Nephron progenitor cell (in vitro differentiated cells): ENCODE results near the gene HOXC13.

Source experiments
- DNase-seq: peaks from one replicate; pipeline ENCODE4 v3.0.0; 2021
- H3K27ac Mint-ChIP-seq: 2 replicates; pipeline ENCODE4 v1.8.0; 2021; ENCODE audit warnings: mild to moderate bottlenecking, moderate library complexity, mixed read lengths
- H3K27me3 Mint-ChIP-seq: 2 replicates; pipeline ENCODE4 v1.8.0; 2021; ENCODE audit warnings: mild to moderate bottlenecking, low read depth, mixed read lengths; ENCODE audit not compliant: poor library complexity
- H3K36me3 Mint-ChIP-seq: 2 replicates; pipeline ENCODE4 v1.8.0; 2021; ENCODE audit warnings: low read depth, mixed read lengths
- H3K4me1 Mint-ChIP-seq: 2 replicates; pipeline ENCODE4 v1.8.0; 2021; ENCODE audit warnings: mixed read lengths
- H3K4me3 Mint-ChIP-seq: 2 replicates; pipeline ENCODE4 v1.8.0; 2021; ENCODE audit warnings: mild to moderate bottlenecking, moderate library complexity, mixed read lengths
- H3K9me3 Mint-ChIP-seq: 2 replicates; pipeline ENCODE4 v1.8.0; 2021; ENCODE audit warnings: mild to moderate bottlenecking, moderate library complexity, mixed read lengths
- CTCF ChIP-seq: fragments of 200-600 bp; sonication (generic); IDR thresholded peaks from 2 replicates; pipeline ENCODE4 v1.5.0; 2021; ENCODE audit warnings: antibody characterized with exemption

The HOXC13 gene

GRCh38 chr12:53985692-53985993, 47.0 kb downstream of the HOXC13 start:
- Mint-ChIP-seq H3K4me3 (peak overlapping the region; percentile 98), H3K27me3 (peaks cover 48% of the 10 kb centered on the region), H3K4me1 (peaks cover 78% of the 10 kb centered on the region), H3K36me3 (peaks cover 44% of the 10 kb centered on the region), H3K9me3 (no peaks in the 10 kb centered on the region), H3K27ac (peak overlapping the region; percentile 96)
- no peak for TF ChIP-seq CTCF
- no peak for DNase-seq

DNA sequence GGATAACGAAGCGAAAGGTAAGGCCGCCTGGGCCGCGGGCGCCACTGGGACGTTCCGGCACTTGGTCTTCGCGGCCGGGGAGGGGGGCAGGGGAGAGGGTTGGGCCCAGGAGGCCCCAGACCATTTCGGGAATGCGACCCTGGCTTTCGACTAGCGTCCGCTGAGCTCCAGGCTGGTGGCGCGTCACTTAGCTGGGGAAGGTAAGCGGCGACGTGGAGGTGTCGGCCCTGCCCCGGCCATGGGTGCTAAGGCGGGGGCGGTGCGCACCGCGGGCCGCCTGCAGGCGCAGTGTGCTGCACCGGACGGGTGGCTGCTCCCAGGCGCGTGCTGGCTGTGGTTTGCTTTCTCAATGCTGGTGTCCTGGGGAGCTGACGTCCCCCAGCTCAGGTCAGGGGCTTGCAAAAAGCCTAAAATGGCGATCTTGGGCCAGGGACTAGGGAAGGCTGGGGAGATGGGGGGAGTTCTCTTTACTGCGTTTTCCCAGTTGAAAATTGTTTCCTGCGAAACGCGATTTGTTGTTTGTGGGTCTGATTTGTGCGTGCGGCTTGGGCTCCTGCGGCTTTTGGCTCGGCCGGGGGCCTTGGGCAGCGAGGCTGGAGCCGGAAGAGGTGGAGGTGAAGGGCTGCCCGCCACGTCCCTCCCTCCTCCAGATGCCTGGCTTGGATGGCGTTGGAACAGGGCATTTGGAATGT, 47.5 kb downstream of the HOXC13 start:
- peaks cover 49% of the 10 kb centered on the region for H3K36me3 Mint-ChIP-seq
- peak overlapping the region; percentile 96 for H3K27ac Mint-ChIP-seq
- H3K4me3 Mint-ChIP-seq, result peak overlapping the region; percentile 98
- no peak for DNase-seq
- H3K27me3 Mint-ChIP-seq, result peaks cover 45% of the 10 kb centered on the region
- TF ChIP-seq CTCF, result no peak
- H3K9me3 Mint-ChIP-seq, result no peaks in the 10 kb centered on the region
- H3K4me1 Mint-ChIP-seq, result peaks cover 76% of the 10 kb centered on the region

GRCh38 chr12:53986686-53987483, 48.3 kb downstream of the HOXC13 start:
- Mint-ChIP-seq H3K36me3 (peaks cover 53% of the 10 kb centered on the region), H3K4me1 (peaks cover 73% of the 10 kb centered on the region), H3K9me3 (no peaks in the 10 kb centered on the region), H3K27ac (peak overlapping the region; percentile 91), H3K27me3 (peaks cover 38% of the 10 kb centered on the region), H3K4me3 (peak overlapping the region; percentile 98)
- no peak for DNase-seq
- TF ChIP-seq CTCF, result no peak

- peak overlapping the region; percentile 98 for H3K4me3 Mint-ChIP-seq
- peaks cover 62% of the 10 kb centered on the region for H3K36me3 Mint-ChIP-seq
- peak overlapping the region; percentile 97 for H3K27ac Mint-ChIP-seq
- no peak for TF ChIP-seq CTCF
- no peaks in the 10 kb centered on the region for H3K9me3 Mint-ChIP-seq
- peaks cover 74% of the 10 kb centered on the region for H3K4me1 Mint-ChIP-seq
- DNase-seq, result no peak
- peaks cover 33% of the 10 kb centered on the region for H3K27me3 Mint-ChIP-seq
Observed at GRCh38 chr12:53987787-53988230, 49.2 kb downstream of the HOXC13 start.

DNA sequence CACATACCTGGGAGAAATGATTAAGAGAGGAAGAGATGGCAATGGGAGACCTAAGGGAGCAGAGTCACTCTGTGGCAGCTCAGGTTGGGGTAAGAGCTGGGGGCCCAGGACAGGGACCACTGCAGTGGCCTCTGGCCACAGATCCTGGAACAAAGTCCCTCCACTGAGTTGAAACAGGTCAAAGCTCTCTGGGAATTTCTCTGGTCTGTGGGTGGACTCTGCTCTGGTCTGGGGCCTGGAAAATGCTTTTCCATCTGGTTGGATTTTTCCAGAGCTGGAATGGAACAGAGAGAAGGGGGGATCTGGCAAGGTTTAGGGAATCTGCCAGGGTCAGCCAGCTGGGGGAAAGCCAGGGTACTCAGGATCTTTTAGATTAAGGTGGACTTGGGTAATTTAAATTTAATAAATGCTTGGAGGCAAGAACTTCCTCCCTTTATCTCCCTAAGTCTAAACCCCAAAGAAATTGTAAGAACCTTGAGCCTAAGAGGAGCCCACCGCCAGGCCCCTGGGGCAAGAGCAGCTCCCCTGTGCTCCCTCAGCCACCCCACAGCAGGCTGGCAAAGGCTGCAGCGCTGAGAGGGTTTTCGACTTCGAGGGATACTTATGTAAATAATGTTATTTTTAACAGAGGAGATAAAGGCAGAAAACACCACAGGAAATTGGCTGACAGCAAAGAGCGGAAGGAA, 50.1 kb downstream of the HOXC13 start:
- DNase-seq, result no peak
- Mint-ChIP-seq H3K27ac (peak overlapping the region; percentile 97), H3K4me1 (peaks cover 73% of the 10 kb centered on the region), H3K4me3 (peak overlapping the region; percentile 98), H3K9me3 (no peaks in the 10 kb centered on the region), H3K27me3 (peaks cover 31% of the 10 kb centered on the region), H3K36me3 (peaks cover 71% of the 10 kb centered on the region)
- no peak for TF ChIP-seq CTCF
